Measurements from ENCODE around the gene HTR1E. TPM values are rescaled to one million over a fixed set of nuclear protein-coding genes. Genes with fewer than 3 reads are reported as not detected.

The HTR1E gene
- total and polyA plus RNA-seq, 10 of the 15 experiments (the other 5 are each of a cell fraction or from before 2014, with no cell fraction given), result not detected

DNA sequence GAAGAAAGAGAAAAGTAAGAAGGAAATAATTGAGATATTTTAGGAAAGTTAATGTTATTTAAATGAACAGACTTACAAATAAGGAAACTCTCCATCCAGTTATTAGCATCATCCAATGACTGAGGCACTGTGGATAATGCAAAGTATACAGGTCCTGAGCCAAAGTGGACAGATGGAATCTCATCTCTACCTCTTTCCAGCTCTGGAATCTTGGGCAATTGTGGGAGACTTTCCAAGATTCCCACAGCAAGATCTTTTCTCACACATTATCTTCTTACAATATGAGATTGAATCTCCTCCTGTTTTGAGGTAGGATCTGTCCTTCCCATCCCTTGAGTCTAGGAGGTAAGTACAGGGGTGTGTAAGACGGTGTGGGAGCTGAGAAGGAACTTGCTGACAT lies 28.9 kb downstream of the HTR1E start:
- ChIA-PET CTCF (no interaction called here), RAD21 (ENCODE audit: unreplicated experiment) (no interaction called here), SMC1A (ENCODE audit: uncharacterized antibody, unreplicated experiment) (interaction anchor here (1.8 kb wide), 1 partner anchor 17 kb away, joined by 5 read pairs; no protein-coding TSS in a partner anchor), POLR2A (no interaction called here)
- 12% methylated on average over 1 of the region's 1 CpG for WGBS (ENCODE audit: insufficient coverage, insufficient replicate concordance, low lambda C conversion rate, missing lambda C conversion rate)
- H2AFZ ChIP-seq (ENCODE audit: control insufficient read depth, low read depth, low read length), result no peak overlapping the region
- intact Hi-C loops (cut with micrococcal nuclease; ENCODE audit: unreplicated experiment), result no loop called here
- no peaks in the 10 kb centered on the region for H4K20me1 ChIP-seq (ENCODE audit: control insufficient read depth, insufficient read depth)
- H3K4me2 ChIP-seq (ENCODE audit: control insufficient read depth, insufficient read depth), result no peak overlapping the region
- H3K36me3 ChIP-seq (ENCODE audit: control insufficient read depth in 2 of 2, insufficient read depth in 2 of 2, low read length in 1 of 2), result no peaks in the 10 kb centered on the region
- no peak overlapping the region for H3K9ac ChIP-seq (ENCODE audit: control insufficient read depth, insufficient read depth, low read length)
- BruUV-seq (replicated peaks), result no TSS peak
- H3K79me2 ChIP-seq (ENCODE audit: control insufficient read depth, insufficient read depth, low read length), result no peaks in the 10 kb centered on the region
- TF ChIP-seq ZZZ3 (IDR thresholded peaks at IDR 0.05; ENCODE audit: control insufficient read depth, insufficient read length, low read depth) (no peak), NR2C1 (IDR thresholded peaks at IDR 0.05) (no peak), TBL1XR1 (IDR thresholded peaks at IDR 0.05; ENCODE audit: low read depth, low read length) (no peak), RAD51 (IDR thresholded peaks at IDR 0.05) (no peak), EED (IDR thresholded peaks at IDR 0.05; ENCODE audit: low read depth) (no peak), MEF2A (IDR thresholded peaks at IDR 0.05; ENCODE audit: insufficient read depth, low read depth, low read length) (no peak)
- TF ChIP-seq, protein P1, sequence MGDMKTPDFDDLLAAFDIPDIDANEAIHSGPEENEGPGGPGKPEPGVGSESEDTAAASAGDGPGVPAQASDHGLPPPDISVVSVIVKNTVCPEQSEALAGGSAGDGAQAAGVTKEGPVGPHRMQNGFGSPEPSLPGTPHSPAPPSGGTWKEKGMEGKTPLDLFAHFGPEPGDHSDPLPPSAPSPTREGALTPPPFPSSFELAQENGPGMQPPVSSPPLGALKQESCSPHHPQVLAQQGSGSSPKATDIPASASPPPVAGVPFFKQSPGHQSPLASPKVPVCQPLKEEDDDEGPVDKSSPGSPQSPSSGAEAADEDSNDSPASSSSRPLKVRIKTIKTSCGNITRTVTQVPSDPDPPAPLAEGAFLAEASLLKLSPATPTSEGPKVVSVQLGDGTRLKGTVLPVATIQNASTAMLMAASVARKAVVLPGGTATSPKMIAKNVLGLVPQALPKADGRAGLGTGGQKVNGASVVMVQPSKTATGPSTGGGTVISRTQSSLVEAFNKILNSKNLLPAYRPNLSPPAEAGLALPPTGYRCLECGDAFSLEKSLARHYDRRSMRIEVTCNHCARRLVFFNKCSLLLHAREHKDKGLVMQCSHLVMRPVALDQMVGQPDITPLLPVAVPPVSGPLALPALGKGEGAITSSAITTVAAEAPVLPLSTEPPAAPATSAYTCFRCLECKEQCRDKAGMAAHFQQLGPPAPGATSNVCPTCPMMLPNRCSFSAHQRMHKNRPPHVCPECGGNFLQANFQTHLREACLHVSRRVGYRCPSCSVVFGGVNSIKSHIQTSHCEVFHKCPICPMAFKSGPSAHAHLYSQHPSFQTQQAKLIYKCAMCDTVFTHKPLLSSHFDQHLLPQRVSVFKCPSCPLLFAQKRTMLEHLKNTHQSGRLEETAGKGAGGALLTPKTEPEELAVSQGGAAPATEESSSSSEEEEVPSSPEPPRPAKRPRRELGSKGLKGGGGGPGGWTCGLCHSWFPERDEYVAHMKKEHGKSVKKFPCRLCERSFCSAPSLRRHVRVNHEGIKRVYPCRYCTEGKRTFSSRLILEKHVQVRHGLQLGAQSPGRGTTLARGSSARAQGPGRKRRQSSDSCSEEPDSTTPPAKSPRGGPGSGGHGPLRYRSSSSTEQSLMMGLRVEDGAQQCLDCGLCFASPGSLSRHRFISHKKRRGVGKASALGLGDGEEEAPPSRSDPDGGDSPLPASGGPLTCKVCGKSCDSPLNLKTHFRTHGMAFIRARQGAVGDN (IDR thresholded peaks at IDR 0.05), result no peak
- TF ChIP-seq, protein P2, sequence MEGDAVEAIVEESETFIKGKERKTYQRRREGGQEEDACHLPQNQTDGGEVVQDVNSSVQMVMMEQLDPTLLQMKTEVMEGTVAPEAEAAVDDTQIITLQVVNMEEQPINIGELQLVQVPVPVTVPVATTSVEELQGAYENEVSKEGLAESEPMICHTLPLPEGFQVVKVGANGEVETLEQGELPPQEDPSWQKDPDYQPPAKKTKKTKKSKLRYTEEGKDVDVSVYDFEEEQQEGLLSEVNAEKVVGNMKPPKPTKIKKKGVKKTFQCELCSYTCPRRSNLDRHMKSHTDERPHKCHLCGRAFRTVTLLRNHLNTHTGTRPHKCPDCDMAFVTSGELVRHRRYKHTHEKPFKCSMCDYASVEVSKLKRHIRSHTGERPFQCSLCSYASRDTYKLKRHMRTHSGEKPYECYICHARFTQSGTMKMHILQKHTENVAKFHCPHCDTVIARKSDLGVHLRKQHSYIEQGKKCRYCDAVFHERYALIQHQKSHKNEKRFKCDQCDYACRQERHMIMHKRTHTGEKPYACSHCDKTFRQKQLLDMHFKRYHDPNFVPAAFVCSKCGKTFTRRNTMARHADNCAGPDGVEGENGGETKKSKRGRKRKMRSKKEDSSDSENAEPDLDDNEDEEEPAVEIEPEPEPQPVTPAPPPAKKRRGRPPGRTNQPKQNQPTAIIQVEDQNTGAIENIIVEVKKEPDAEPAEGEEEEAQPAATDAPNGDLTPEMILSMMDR (IDR thresholded peaks at IDR 0.05 in 2 of 3, conservative IDR thresholded peaks at IDR 0.05 in 1 of 3; ENCODE audit: control insufficient read depth in 2 of 3, extremely low read depth in 1 of 3, insufficient read depth in 1 of 3, low read depth in 3 of 3, low read length in 3 of 3), result no peak
- no peak overlapping the region for H3K27ac ChIP-seq (ENCODE audit: control insufficient read depth, insufficient read depth)
- DNase-seq (ENCODE audit: low read depth, low spot score), result no peak
- no peaks in the 10 kb centered on the region for H3K9me3 ChIP-seq (replicated peaks; ENCODE audit: control insufficient read depth, insufficient read depth, low read length)
- no peak overlapping the region for H3K4me3 ChIP-seq
- ATAC-seq, result no peak
- in situ Hi-C loops (cut with MboI), result no loop called here
- FAIRE-seq, result no peak
- H3K4me1 ChIP-seq (ENCODE audit: control insufficient read depth, insufficient read depth, low read length), result no peaks in the 10 kb centered on the region
- H3K27me3 ChIP-seq (replicated peaks in 1 of 2; ENCODE audit: control insufficient read depth in 2 of 2, insufficient read depth in 2 of 2, low read length in 1 of 2), result no peaks in the 10 kb centered on the region; a peak in 1 of 4 replicates

Data from GM12878 (cell line).